ENCODE data around the gene LARP1. TPM values are rescaled to one million over a fixed set of nuclear protein-coding genes. Genes with fewer than 3 reads are reported as not detected.

LARP1 gene
- total and polyA plus RNA-seq, 9 of the 15 experiments (the other 6 are each of a cell fraction or from before 2014, with no cell fraction given): 22.6 to 300 (median 92.0) TPM

GRCh38 chr5:154754460-154755360 lies 467 bp upstream of the LARP1 start (continued):
- TF ChIP-seq ZNF584 (CRISPR knock-in tag; IDR thresholded peaks at IDR 0.05; ENCODE audit: low read depth): peak; percentile 64; the same call in 1 of the 2 replicates
- TF ChIP-seq GABPB1 (CRISPR knock-in tag; IDR thresholded peaks at IDR 0.05): peak; percentile 89
- TF ChIP-seq ETS2 (tag; IDR thresholded peaks at IDR 0.05; ENCODE audit: borderline replicate concordance, poor library complexity, severe bottlenecking): no peak
- peak; percentile 96 for TF ChIP-seq CEBPG (CRISPR knock-in tag; IDR thresholded peaks at IDR 0.05)
- TF ChIP-seq CEBPG (tag; conservative IDR thresholded peaks at IDR 0.05 in 1 of 2, IDR thresholded peaks at IDR 0.05 in 1 of 2): peak; percentile 60 to 74; a peak in 2 of 4 replicates
- TF ChIP-seq, protein P1, sequence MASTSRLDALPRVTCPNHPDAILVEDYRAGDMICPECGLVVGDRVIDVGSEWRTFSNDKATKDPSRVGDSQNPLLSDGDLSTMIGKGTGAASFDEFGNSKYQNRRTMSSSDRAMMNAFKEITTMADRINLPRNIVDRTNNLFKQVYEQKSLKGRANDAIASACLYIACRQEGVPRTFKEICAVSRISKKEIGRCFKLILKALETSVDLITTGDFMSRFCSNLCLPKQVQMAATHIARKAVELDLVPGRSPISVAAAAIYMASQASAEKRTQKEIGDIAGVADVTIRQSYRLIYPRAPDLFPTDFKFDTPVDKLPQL (IDR thresholded peaks at IDR 0.05; ENCODE audit: extremely low read depth, insufficient read length): no peak
- peak; percentile 93 for TF ChIP-seq AFF4 (CRISPR knock-in tag; IDR thresholded peaks at IDR 0.05)
- no peak for TF ChIP-seq ZNF311 (CRISPR knock-in tag; IDR thresholded peaks at IDR 0.05)
- TF ChIP-seq HOXB6 (CRISPR knock-in tag; IDR thresholded peaks at IDR 0.05; ENCODE audit: borderline replicate concordance): no peak
- TF ChIP-seq TCF7 (IDR thresholded peaks at IDR 0.05; ENCODE audit: borderline replicate concordance): no peak
- no peak for TF ChIP-seq ZSCAN29 (IDR thresholded peaks at IDR 0.05)
- TF ChIP-seq, protein P2, sequence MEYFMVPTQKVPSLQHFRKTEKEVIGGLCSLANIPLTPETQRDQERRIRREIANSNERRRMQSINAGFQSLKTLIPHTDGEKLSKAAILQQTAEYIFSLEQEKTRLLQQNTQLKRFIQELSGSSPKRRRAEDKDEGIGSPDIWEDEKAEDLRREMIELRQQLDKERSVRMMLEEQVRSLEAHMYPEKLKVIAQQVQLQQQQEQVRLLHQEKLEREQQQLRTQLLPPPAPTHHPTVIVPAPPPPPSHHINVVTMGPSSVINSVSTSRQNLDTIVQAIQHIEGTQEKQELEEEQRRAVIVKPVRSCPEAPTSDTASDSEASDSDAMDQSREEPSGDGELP (CRISPR knock-in tag; IDR thresholded peaks at IDR 0.05; ENCODE audit: borderline replicate concordance): peak; percentile 92
- no peak for TF ChIP-seq DIDO1 (tag; IDR thresholded peaks at IDR 0.05; ENCODE audit: low read depth)
- TF ChIP-seq CHCHD3 (CRISPR knock-in tag; IDR thresholded peaks at IDR 0.05): no peak
- no peak for TF ChIP-seq MAFF (IDR thresholded peaks at IDR 0.05; ENCODE audit: low read length)
- TF ChIP-seq ZNF76 (CRISPR knock-in tag; IDR thresholded peaks at IDR 0.05; ENCODE audit: borderline replicate concordance): 0 out of 2 replicates have a peak, but pooled peaks have one; percentile 74
- TF ChIP-seq ZBED1 (IDR thresholded peaks at IDR 0.05): no peak
- no peak for TF ChIP-seq CSDE1 (IDR thresholded peaks at IDR 0.05)
- TF ChIP-seq SRSF7 (optimal IDR thresholded peaks at IDR 0.05; ENCODE audit: low read depth, low read length): no peak
- TF ChIP-seq, protein P3, sequence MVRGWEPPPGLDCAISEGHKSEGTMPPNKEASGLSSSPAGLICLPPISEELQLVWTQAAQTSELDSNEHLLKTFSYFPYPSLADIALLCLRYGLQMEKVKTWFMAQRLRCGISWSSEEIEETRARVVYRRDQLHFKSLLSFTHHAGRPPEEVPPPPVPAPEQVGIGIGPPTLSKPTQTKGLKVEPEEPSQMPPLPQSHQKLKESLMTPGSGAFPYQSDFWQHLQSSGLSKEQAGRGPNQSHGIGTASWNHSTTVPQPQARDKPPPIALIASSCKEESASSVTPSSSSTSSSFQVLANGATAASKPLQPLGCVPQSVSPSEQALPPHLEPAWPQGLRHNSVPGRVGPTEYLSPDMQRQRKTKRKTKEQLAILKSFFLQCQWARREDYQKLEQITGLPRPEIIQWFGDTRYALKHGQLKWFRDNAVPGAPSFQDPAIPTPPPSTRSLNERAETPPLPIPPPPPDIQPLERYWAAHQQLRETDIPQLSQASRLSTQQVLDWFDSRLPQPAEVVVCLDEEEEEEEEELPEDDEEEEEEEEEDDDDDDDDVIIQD (CRISPR knock-in tag; IDR thresholded peaks at IDR 0.05): no peak
- TF ChIP-seq EP300 (IDR thresholded peaks at IDR 0.05; ENCODE audit: low read length): peak; percentile 62; the same call in 1 of the 2 replicates
- TF ChIP-seq ZNF57 (CRISPR knock-in tag; IDR thresholded peaks at IDR 0.05): no peak
